Mesenchymal stem cell (in vitro differentiated cells and primary cell): ENCODE data around the gene MYBL2.
"Not testable (repeated sequence)": the region's sequence is repeated elsewhere in the genome, so short reads cannot be mapped to it uniquely, and the experiment has no call there.

ENCODE experiments used
- DNase-seq: peaks from one replicate; pipeline ENCODE4 v3.0.0-alpha.2; 2013
- H2AFZ ChIP-seq: one replicate; pipeline ENCODE4 v1.6.1; 2013; ENCODE audit warnings: low read depth, mild to moderate bottlenecking, control low read depth, inconsistent platforms, low read length, moderate library complexity
- H2AK5ac ChIP-seq: 2 replicates; pipeline ENCODE4 v1.6.1; 2013; ENCODE audit warnings: low read length, moderate library complexity, mild to moderate bottlenecking, inconsistent platforms; ENCODE audit not compliant: severe bottlenecking
- H2BK120ac ChIP-seq: one replicate; pipeline ENCODE4 v1.6.1; 2013; ENCODE audit warnings: low read depth, mild to moderate bottlenecking, inconsistent platforms, low read length, moderate library complexity
- H2BK12ac ChIP-seq, 2 experiments: one replicate each; pipeline ENCODE4 v1.6.1; 2013; ENCODE audit warnings: inconsistent platforms in 2 of 2, low read length in 2 of 2, mild to moderate bottlenecking in 2 of 2, moderate library complexity in 2 of 2, control low read depth in 1 of 2
- H2BK15ac ChIP-seq: one replicate; pipeline ENCODE4 v1.6.1; 2013; ENCODE audit warnings: mild to moderate bottlenecking, low read depth, inconsistent platforms; ENCODE audit not compliant: poor library complexity, severe bottlenecking
- H2BK5ac ChIP-seq: 2 replicates; pipeline ENCODE4 v1.6.1; 2013; ENCODE audit warnings: low read depth, mild to moderate bottlenecking, low read length, control low read depth, inconsistent platforms; ENCODE audit not compliant: poor library complexity, severe bottlenecking
- H3K14ac ChIP-seq, 2 experiments: one replicate each; pipeline ENCODE4 v1.6.1; 2013; ENCODE audit warnings: inconsistent platforms in 2 of 2, low read length in 2 of 2, control low read depth in 1 of 2, mild to moderate bottlenecking in 1 of 2, moderate library complexity in 1 of 2
- H3K18ac ChIP-seq, 2 experiments: one replicate each; pipeline ENCODE4 v1.6.1; 2013; ENCODE audit warnings: inconsistent platforms in 2 of 2, low read length in 2 of 2, control low read depth in 1 of 2, low read depth in 1 of 2, mild to moderate bottlenecking in 1 of 2
- H3K23ac ChIP-seq, 2 experiments: one replicate each; pipeline ENCODE4 v1.6.1; 2013; ENCODE audit warnings: inconsistent platforms in 2 of 2, low read length in 2 of 2, mild to moderate bottlenecking in 2 of 2, moderate library complexity in 2 of 2, control low read depth in 1 of 2
- H3K27ac ChIP-seq: 2 replicates; pipeline ENCODE4 v1.5.1; 2013; ENCODE audit warnings: mild to moderate bottlenecking, moderate library complexity, low read length, control low read depth, inconsistent platforms; ENCODE audit not compliant: poor library complexity, severe bottlenecking
- H3K27me3 ChIP-seq, 2 experiments: 2 replicates each; pipeline versions ENCODE4 v1.6.1 to v1.7.0; 2013; ENCODE audit warnings: low read length in 2 of 2, mild to moderate bottlenecking in 2 of 2, moderate library complexity in 2 of 2, control low read depth in 1 of 2, inconsistent platforms in 1 of 2; ENCODE audit not compliant: control insufficient read depth in 1 of 2, insufficient read depth in 1 of 2
- H3K36me3 ChIP-seq, 2 experiments: 2 replicates each; pipeline versions ENCODE4 v1.6.1 to v1.7.0; 2013; ENCODE audit warnings: low read length in 2 of 2, control low read depth in 1 of 2, inconsistent platforms in 1 of 2, low read depth in 1 of 2, mild to moderate bottlenecking in 1 of 2; ENCODE audit not compliant: insufficient read depth in 2 of 2, control insufficient read depth in 1 of 2
- H3K4ac ChIP-seq, 2 experiments: one replicate each; pipeline ENCODE4 v1.6.1; 2013; ENCODE audit warnings: inconsistent platforms in 2 of 2, low read length in 2 of 2, mild to moderate bottlenecking in 2 of 2, moderate library complexity in 2 of 2, control low read depth in 1 of 2, low read depth in 1 of 2
- H3K4me1 ChIP-seq: 2 replicates; pipeline ENCODE4 v1.6.1; 2013; ENCODE audit warnings: low read depth, low read length, control low read depth; ENCODE audit not compliant: control insufficient read depth, insufficient read depth
- H3K4me2 ChIP-seq: 2 replicates; pipeline ENCODE4 v1.6.1; 2013; ENCODE audit warnings: low read length, mild to moderate bottlenecking, inconsistent platforms; ENCODE audit not compliant: poor library complexity, severe bottlenecking
- H3K4me3 ChIP-seq, 2 experiments: 2 replicates each; pipeline versions ENCODE4 v1.5.1 to v1.7.0; 2013; ENCODE audit warnings: low read length in 2 of 2, mild to moderate bottlenecking in 2 of 2, control low read depth in 1 of 2, low read depth in 1 of 2; ENCODE audit not compliant: insufficient read depth in 1 of 2
- H3K79me1 ChIP-seq: replicated peaks from 2 replicates; pipeline ENCODE4 v1.6.1; 2013; ENCODE audit warnings: mild to moderate bottlenecking, control low read depth, low read length, inconsistent platforms; ENCODE audit not compliant: poor library complexity, severe bottlenecking
- H3K9ac ChIP-seq: 2 replicates; pipeline ENCODE4 v1.7.0; 2013; ENCODE audit warnings: mild to moderate bottlenecking, low read length, moderate library complexity
- H3K9me3 ChIP-seq: 2 replicates; pipeline ENCODE4 v1.7.0; 2013; ENCODE audit warnings: mild to moderate bottlenecking, low read length; ENCODE audit not compliant: control insufficient read depth
- H4K8ac ChIP-seq: one replicate; pipeline ENCODE4 v1.6.1; 2013; ENCODE audit warnings: inconsistent platforms, mild to moderate bottlenecking, low read length, moderate library complexity
- H4K91ac ChIP-seq: one replicate; pipeline ENCODE4 v1.6.1; 2013; ENCODE audit warnings: mild to moderate bottlenecking, low read length, inconsistent platforms
- WGBS: methylation state at CpG from one replicate; pipeline ENCODE4 v1.1.7; 2013; ENCODE audit warnings: mixed read lengths; 5-methylcytosine and 5-hydroxymethylcytosine counted together

The MYBL2 gene

GRCh38 chr20:43755390-43755789 is 88.5 kb downstream of the MYBL2 start:
- H2AFZ ChIP-seq, result no peak overlapping the region
- WGBS, result 85% methylated on average over 7 of the region's 7 CpGs
- no peaks in the 10 kb centered on the region for H3K27me3 ChIP-seq
- peak; percentile 75 for DNase-seq
- no peak overlapping the region for H3K27ac ChIP-seq
- H4K8ac ChIP-seq, result no peak overlapping the region
- no peaks in the 10 kb centered on the region for H3K9me3 ChIP-seq
- no peak overlapping the region for H3K14ac ChIP-seq
- H3K4me1 ChIP-seq, result peaks cover 16% of the 10 kb centered on the region
- H3K4ac ChIP-seq, result peak overlapping the region in 1 of 2 experiments; percentile 26
- H3K4me2 ChIP-seq, result no peak overlapping the region
- H3K36me3 ChIP-seq, result no peaks in the 10 kb centered on the region
- H2BK15ac ChIP-seq, result peak overlapping the region; percentile 30
- H4K91ac ChIP-seq, result no peak overlapping the region
- H3K18ac ChIP-seq, result no peak overlapping the region
- no peak overlapping the region for H3K23ac ChIP-seq
- no peak overlapping the region for H3K4me3 ChIP-seq
- no peak overlapping the region for H2BK12ac ChIP-seq
- H2AK5ac ChIP-seq, result no peak overlapping the region
- no peaks in the 10 kb centered on the region for H3K79me1 ChIP-seq
- H3K9ac ChIP-seq, result no peak overlapping the region
- no peak overlapping the region for H2BK5ac ChIP-seq
- H2BK120ac ChIP-seq, result no peak overlapping the region

DNA sequence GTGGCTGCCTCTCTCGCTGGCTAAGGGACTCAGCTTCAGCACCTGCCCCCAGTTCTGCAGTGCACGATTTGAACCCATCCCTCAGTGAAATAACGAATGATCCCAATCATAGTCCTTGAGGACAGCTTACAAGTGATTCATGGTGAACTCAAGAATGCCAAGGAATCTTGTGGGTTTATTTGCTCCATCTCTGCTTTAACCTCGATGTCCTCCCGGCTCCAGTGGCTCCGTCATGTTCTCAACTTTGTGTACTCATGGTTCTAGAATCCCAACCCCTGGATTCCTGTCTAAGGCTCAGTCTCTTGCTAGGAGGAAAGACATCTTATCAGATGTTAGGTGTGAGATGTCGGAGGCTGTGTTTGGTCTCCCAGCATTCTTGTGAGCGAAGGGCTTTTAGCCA is 88.9 kb downstream of the MYBL2 start:
- Histone ChIP-seq H3K27me3 (no peaks in the 10 kb centered on the region), H3K9ac (no peak overlapping the region), H2AFZ (no peak overlapping the region), H2BK15ac (peak overlapping the region; percentile 30), H3K14ac (no peak overlapping the region), H4K8ac (no peak overlapping the region), H3K4ac (peak overlapping the region in 1 of 2 experiments; percentile 26), H2BK12ac (peak overlapping the region in 1 of 2 experiments; percentile 48), H3K4me1 (peaks cover 16% of the 10 kb centered on the region), H3K36me3 (no peaks in the 10 kb centered on the region), H2BK120ac (no peak overlapping the region), H3K23ac (no peak overlapping the region), H3K4me3 (no peak overlapping the region), H3K27ac (no peak overlapping the region), H3K79me1 (no peaks in the 10 kb centered on the region), H2AK5ac (no peak overlapping the region), H4K91ac (no peak overlapping the region), H2BK5ac (no peak overlapping the region), H3K18ac (no peak overlapping the region), H3K4me2 (no peak overlapping the region), H3K9me3 (no peaks in the 10 kb centered on the region)
- WGBS, result 74% methylated on average over 8 of the region's 8 CpGs
- DNase-seq, result peak; percentile 59

DNA sequence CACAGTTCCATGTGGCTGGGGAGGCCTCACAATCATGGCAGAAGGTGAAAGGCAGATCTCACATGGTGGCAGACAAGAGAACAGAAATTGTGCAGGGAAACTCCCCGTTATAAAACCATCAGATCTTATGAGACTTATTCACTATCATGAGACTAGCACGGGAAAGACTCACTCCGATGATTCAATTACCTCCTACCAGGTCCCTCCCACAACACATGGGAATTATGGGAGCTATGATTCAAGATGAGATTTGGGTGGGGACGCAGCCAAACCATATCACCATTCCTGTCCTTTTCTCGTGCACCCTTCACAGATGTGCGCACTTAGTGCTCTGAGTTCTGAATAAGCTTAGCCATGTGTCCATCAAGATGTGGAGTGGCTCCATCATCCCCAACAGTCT is 91.0 kb downstream of the MYBL2 start:
- H3K36me3 ChIP-seq, H2AK5ac ChIP-seq, H3K79me1 ChIP-seq, H3K4me3 ChIP-seq, H4K8ac ChIP-seq, H3K4me1 ChIP-seq, H3K4ac ChIP-seq, H3K27me3 ChIP-seq, H3K18ac ChIP-seq, H2BK15ac ChIP-seq, H3K4me2 ChIP-seq, H2AFZ ChIP-seq, H3K9ac ChIP-seq, DNase-seq, H2BK12ac ChIP-seq, H2BK5ac ChIP-seq, H3K9me3 ChIP-seq, H3K23ac ChIP-seq, H3K27ac ChIP-seq, H3K14ac ChIP-seq, H4K91ac ChIP-seq, H2BK120ac ChIP-seq: not testable (repeated sequence)
- 97% methylated on average over 5 of the region's 6 CpGs for WGBS

GRCh38 chr20:43761386-43762340 is 94.7 kb downstream of the MYBL2 start:
- H2BK15ac ChIP-seq, result no peak overlapping the region
- no peak overlapping the region for H3K27ac ChIP-seq
- H3K23ac ChIP-seq, result no peak overlapping the region
- H3K79me1 ChIP-seq, result no peaks in the 10 kb centered on the region
- peak; percentile 81 for DNase-seq
- no peak overlapping the region for H4K8ac ChIP-seq
- H2BK5ac ChIP-seq, result no peak overlapping the region
- no peak overlapping the region for H2AK5ac ChIP-seq
- no peaks in the 10 kb centered on the region for H3K4me1 ChIP-seq
- H3K36me3 ChIP-seq, result no peaks in the 10 kb centered on the region
- peak overlapping the region; percentile 35 for H3K9ac ChIP-seq
- no peak overlapping the region for H2BK12ac ChIP-seq
- no peak overlapping the region for H2AFZ ChIP-seq
- peaks cover 15 to 27% of the 10 kb centered on the region in 2 experiments for H3K27me3 ChIP-seq
- no peak overlapping the region for H4K91ac ChIP-seq
- H3K18ac ChIP-seq, result no peak overlapping the region
- no peak overlapping the region for H3K14ac ChIP-seq
- no peak overlapping the region for H3K4me3 ChIP-seq
- H3K4ac ChIP-seq, result no peak overlapping the region
- H3K9me3 ChIP-seq, result no peaks in the 10 kb centered on the region
- no peak overlapping the region for H2BK120ac ChIP-seq
- no peak overlapping the region for H3K4me2 ChIP-seq
- 90% methylated on average over 15 of the region's 15 CpGs for WGBS
